ENCODE measurements around the gene SCLY.

DNA sequence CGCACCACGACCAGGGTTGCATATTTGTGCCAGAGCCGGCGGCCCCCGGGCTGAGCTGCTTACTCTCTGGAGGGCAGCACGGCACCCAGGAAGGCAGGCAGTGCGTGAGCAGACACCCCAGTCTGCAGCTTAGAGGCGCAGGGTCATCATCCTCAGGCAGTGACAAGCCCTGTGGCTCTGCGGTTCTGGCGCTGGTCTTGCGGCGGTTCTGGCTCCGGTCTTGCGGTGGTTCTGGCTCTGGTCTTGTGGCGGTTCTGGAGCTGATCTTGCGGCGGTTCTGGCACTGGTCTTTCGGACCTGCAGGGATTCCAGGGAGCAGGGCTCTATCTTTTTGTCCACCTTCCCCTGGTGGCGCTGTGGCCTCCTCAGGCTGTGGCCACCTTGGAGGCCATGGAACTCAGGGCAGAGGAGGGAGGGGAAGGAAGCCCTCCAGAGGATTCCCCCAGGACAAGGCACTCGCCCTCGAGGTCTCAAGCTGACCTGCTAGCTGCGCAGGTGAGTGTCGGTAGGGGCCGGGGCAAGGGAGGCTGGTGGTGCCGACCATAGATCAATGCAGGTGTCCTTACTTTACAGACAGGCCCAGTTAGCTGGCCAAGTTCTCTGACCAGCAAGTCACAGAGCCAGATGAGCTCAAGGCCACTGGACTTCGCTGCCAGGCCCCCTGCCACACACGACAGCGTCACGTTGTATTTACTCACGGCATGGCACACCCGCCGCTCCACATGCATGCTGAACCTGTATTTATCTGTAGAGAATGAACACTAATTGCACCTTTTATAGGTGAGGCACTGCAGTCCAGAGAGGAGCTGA, 54.3 kb downstream of the SCLY start:
- TF ChIP-seq CBX3 (IDR thresholded peaks at IDR 0.05; ENCODE audit: low read depth) (no peak), POLR2A (IDR thresholded peaks at IDR 0.05; ENCODE audit: borderline replicate concordance, extremely low read depth, insufficient read depth, insufficient read length) (no peak), JUND (IDR thresholded peaks at IDR 0.05) (no peak), POLR2AphosphoS5 (IDR thresholded peaks at IDR 0.05; ENCODE audit: low read depth, low read length) (no peak)
